DND-41 (cell line): ENCODE results near the gene BLOC1S5.
"Not testable (repeated sequence)": the region's sequence is repeated elsewhere in the genome, so short reads cannot be mapped to it uniquely, and the experiment has no call there.

Source experiments
- ATAC-seq: fragments of 200-7000 bp; cut with Tn5 transposase; 3 replicates; pipeline ENCODE4 v1.9.1; 2021; ENCODE audit warnings: low read depth; ENCODE audit not compliant: insufficient read depth
- DNase-seq: peaks from one replicate; pipeline ENCODE4 v3.0.0-alpha.2; 2020
- H2AFZ ChIP-seq: 2 replicates; pipeline ENCODE4 v1.6.0; 2012; ENCODE audit warnings: low read depth, low read length
- H3K27ac ChIP-seq: 2 replicates; pipeline ENCODE4 v1.5.1; 2012; ENCODE audit warnings: low read length, inconsistent platforms
- H3K27me3 ChIP-seq: fragments of 200-600 bp; sonication (generic); 2 replicates; pipeline ENCODE4 v1.6.0; 2012; ENCODE audit warnings: low read length, mild to moderate bottlenecking, inconsistent platforms; ENCODE audit not compliant: insufficient read depth, poor library complexity
- H3K36me3 ChIP-seq: 2 replicates; pipeline ENCODE4 v1.5.1; 2012; ENCODE audit warnings: low read length, inconsistent platforms; ENCODE audit not compliant: insufficient read depth
- H3K4me1 ChIP-seq: 2 replicates; pipeline ENCODE4 v1.5.1; 2012; ENCODE audit warnings: mild to moderate bottlenecking, low read length; ENCODE audit not compliant: insufficient read depth
- H3K4me2 ChIP-seq: 2 replicates; pipeline ENCODE4 v1.6.0; 2012; ENCODE audit warnings: mild to moderate bottlenecking, moderate library complexity, low read length, inconsistent platforms; ENCODE audit not compliant: insufficient read depth
- H3K4me3 ChIP-seq, 2 experiments: fragments of 200-600 bp in 1 of 2; shearing (Covaris generic) in 1 of 2; 2 replicates each; pipeline ENCODE4 v1.5.1; 2012 to 2016; ENCODE audit warnings: inconsistent platforms in 2 of 2, low read length in 2 of 2, mild to moderate bottlenecking in 2 of 2, low read depth in 1 of 2, moderate library complexity in 1 of 2
- H3K79me2 ChIP-seq: 2 replicates; pipeline ENCODE4 v1.6.0; 2012; ENCODE audit warnings: low read length, inconsistent platforms; ENCODE audit not compliant: insufficient read depth
- H3K9ac ChIP-seq: 2 replicates; pipeline ENCODE4 v1.6.0; 2012; ENCODE audit warnings: low read depth, mild to moderate bottlenecking, inconsistent platforms, low read length, moderate library complexity
- H3K9me3 ChIP-seq: 2 replicates; pipeline ENCODE4 v1.5.1; 2012; ENCODE audit warnings: low read length, moderate library complexity, mild to moderate bottlenecking, inconsistent platforms; ENCODE audit not compliant: insufficient read depth, severe bottlenecking
- H4K20me1 ChIP-seq: 2 replicates; pipeline ENCODE4 v1.6.0; 2012; ENCODE audit warnings: low read length; ENCODE audit not compliant: insufficient read depth
- CTCF ChIP-seq: IDR thresholded peaks from 2 replicates; pipeline ENCODE4 v1.5.1; 2012; ENCODE audit warnings: borderline replicate concordance, low read length, moderate library complexity, mild to moderate bottlenecking; ENCODE audit not compliant: poor library complexity, severe bottlenecking; ENCODE audit errors: extremely low read depth
- EZH2 ChIP-seq: IDR thresholded peaks from 3 replicates; pipeline ENCODE4 v1.6.1; 2012; ENCODE audit warnings: borderline replicate concordance, low read depth, mild to moderate bottlenecking, moderate library complexity, low read length, inconsistent platforms; ENCODE audit not compliant: severe bottlenecking

Gene BLOC1S5

GRCh38 chr6:7991536-7991935 is 72.7 kb downstream of the BLOC1S5 start:
- Histone ChIP-seq H3K9ac (no peak overlapping the region), H3K4me2 (no peak overlapping the region), H3K4me3 (no peak overlapping the region), H3K36me3 (no peaks in the 10 kb centered on the region), H4K20me1 (no peaks in the 10 kb centered on the region), H3K79me2 (no peaks in the 10 kb centered on the region), H3K27ac (no peak overlapping the region), H3K27me3 (no peaks in the 10 kb centered on the region), H3K4me1 (no peaks in the 10 kb centered on the region), H3K9me3 (no peaks in the 10 kb centered on the region), H2AFZ (no peak overlapping the region)
- ATAC-seq (no peak), DNase-seq (no peak)
- TF ChIP-seq CTCF (no peak), EZH2 (no peak)

- no peaks in the 10 kb centered on the region for H3K27me3 ChIP-seq
- H3K4me1 ChIP-seq: no peaks in the 10 kb centered on the region
- TF ChIP-seq EZH2 (no peak), CTCF (no peak)
- no peaks in the 10 kb centered on the region for H3K79me2 ChIP-seq
- H4K20me1 ChIP-seq: no peaks in the 10 kb centered on the region
- no peak overlapping the region for H3K4me3 ChIP-seq
- no peaks in the 10 kb centered on the region for H3K36me3 ChIP-seq
- no peaks in the 10 kb centered on the region for H3K9me3 ChIP-seq
- ATAC-seq (no peak), DNase-seq (no peak)
- H2AFZ ChIP-seq: no peak overlapping the region
- no peak overlapping the region for H3K4me2 ChIP-seq
- H3K27ac ChIP-seq: no peak overlapping the region
- no peak overlapping the region for H3K9ac ChIP-seq
Observed at GRCh38 chr6:7986219-7986618, 78.0 kb downstream of the BLOC1S5 start.

DNA sequence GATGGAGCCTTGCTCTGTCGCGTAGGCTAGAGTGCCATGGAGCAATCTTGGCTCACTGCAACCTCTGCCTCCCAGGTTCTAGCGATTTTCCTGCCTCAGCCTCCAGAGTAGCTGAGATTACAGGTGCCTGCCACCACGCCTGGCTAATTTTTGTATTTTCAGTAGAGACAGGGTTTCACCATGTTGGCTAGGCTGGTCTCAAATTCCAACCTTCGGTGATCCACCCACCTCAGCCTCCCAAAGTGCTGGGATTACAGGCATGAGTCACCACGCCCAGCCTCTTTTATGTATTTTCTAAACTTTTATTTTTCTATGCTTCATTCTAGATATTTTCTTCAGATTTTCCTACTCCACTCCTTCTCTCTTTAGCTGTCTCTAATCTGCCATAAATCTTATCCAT is 80.2 kb downstream of the BLOC1S5 start:
- not testable (repeated sequence) for H3K36me3 ChIP-seq, H3K4me2 ChIP-seq, H3K9ac ChIP-seq, ATAC-seq, H3K27ac ChIP-seq, DNase-seq, H3K4me1 ChIP-seq, H3K27me3 ChIP-seq, H4K20me1 ChIP-seq, H2AFZ ChIP-seq, H3K9me3 ChIP-seq, H3K79me2 ChIP-seq, H3K4me3 ChIP-seq

GRCh38 chr6:7979831-7980230 is 84.4 kb downstream of the BLOC1S5 start:
- H3K4me1 ChIP-seq: no peaks in the 10 kb centered on the region
- no peaks in the 10 kb centered on the region for H3K27me3 ChIP-seq
- H3K27ac ChIP-seq: no peak overlapping the region
- no peak overlapping the region for H2AFZ ChIP-seq
- H3K36me3 ChIP-seq: no peaks in the 10 kb centered on the region
- H3K79me2 ChIP-seq: no peaks in the 10 kb centered on the region
- ATAC-seq (no peak), DNase-seq (no peak)
- no peak overlapping the region for H3K4me2 ChIP-seq
- no peak for TF ChIP-seq EZH2
- no peak for TF ChIP-seq CTCF
- no peaks in the 10 kb centered on the region for H4K20me1 ChIP-seq
- H3K4me3 ChIP-seq: no peak overlapping the region
- no peak overlapping the region for H3K9ac ChIP-seq
- no peaks in the 10 kb centered on the region for H3K9me3 ChIP-seq
